GM21717 (cell line): ENCODE data around the gene COL13A1.

Source experiments
- ATAC-seq: cut with Tn5 transposase; IDR thresholded peaks from one replicate; pipeline ENCODE4 v1.9.1; 2021; ENCODE audit warnings: mild to moderate bottlenecking, moderate library complexity; ENCODE audit not compliant: unreplicated experiment

COL13A1 gene

GRCh38 chr10:69865450-69865849 lies 63.7 kb downstream of the COL13A1 start:
- ATAC-seq: no peak

GRCh38 chr10:69866246-69866687 lies 64.6 kb downstream of the COL13A1 start:
- no peak for ATAC-seq

GRCh38 chr10:69866688-69867461 lies 65.2 kb downstream of the COL13A1 start:
- ATAC-seq: no peak

- no peak for ATAC-seq
These were observed 66.2 kb downstream of the COL13A1 start for GRCh38 chr10:69867699-69868558.

GRCh38 chr10:69868821-69869220 lies 67.1 kb downstream of the COL13A1 start:
- ATAC-seq: no peak

- no peak for ATAC-seq
These were observed 67.7 kb downstream of the COL13A1 start for GRCh38 chr10:69869291-69869961.

- ATAC-seq: no peak
These were observed 68.9 kb downstream of the COL13A1 start for GRCh38 chr10:69870591-69870990.

GRCh38 chr10:69871074-69871473 lies 69.4 kb downstream of the COL13A1 start:
- ATAC-seq: no peak

GRCh38 chr10:69872323-69872722 lies 70.6 kb downstream of the COL13A1 start:
- ATAC-seq: no peak

GRCh38 chr10:69873135-69873639 lies 71.5 kb downstream of the COL13A1 start:
- ATAC-seq: no peak

GRCh38 chr10:69874449-69874848 lies 72.7 kb downstream of the COL13A1 start:
- ATAC-seq: no peak

GRCh38 chr10:69875856-69876255 lies 74.2 kb downstream of the COL13A1 start:
- ATAC-seq: no peak

- ATAC-seq: no peak
These were observed 74.6 kb downstream of the COL13A1 start for GRCh38 chr10:69876286-69876685.

GRCh38 chr10:69876931-69877330 lies 75.2 kb downstream of the COL13A1 start:
- ATAC-seq: no peak

- no peak for ATAC-seq
These were observed 76.3 kb downstream of the COL13A1 start for GRCh38 chr10:69878038-69878437.

GRCh38 chr10:69878951-69879350 lies 77.2 kb downstream of the COL13A1 start:
- ATAC-seq: no peak

GRCh38 chr10:69879634-69880257 lies 78.0 kb downstream of the COL13A1 start:
- ATAC-seq: no peak

GRCh38 chr10:69880301-69881081 lies 78.8 kb downstream of the COL13A1 start:
- ATAC-seq: no peak

- ATAC-seq: no peak
These were observed 79.5 kb downstream of the COL13A1 start for GRCh38 chr10:69881202-69881601.
